ENCODE results near the gene CAPN15. TPM values are rescaled to one million over a fixed set of nuclear protein-coding genes. Genes with fewer than 3 reads are reported as not detected.
A peak's percentile ranks its signal among the peaks of the same experiment; 100 is the strongest.

The CAPN15 gene
- total and polyA plus RNA-seq, 9 of the 15 experiments (the other 6 are each of a cell fraction or from before 2014, with no cell fraction given): 0.62 to 111 (median 14.2) TPM

DNA sequence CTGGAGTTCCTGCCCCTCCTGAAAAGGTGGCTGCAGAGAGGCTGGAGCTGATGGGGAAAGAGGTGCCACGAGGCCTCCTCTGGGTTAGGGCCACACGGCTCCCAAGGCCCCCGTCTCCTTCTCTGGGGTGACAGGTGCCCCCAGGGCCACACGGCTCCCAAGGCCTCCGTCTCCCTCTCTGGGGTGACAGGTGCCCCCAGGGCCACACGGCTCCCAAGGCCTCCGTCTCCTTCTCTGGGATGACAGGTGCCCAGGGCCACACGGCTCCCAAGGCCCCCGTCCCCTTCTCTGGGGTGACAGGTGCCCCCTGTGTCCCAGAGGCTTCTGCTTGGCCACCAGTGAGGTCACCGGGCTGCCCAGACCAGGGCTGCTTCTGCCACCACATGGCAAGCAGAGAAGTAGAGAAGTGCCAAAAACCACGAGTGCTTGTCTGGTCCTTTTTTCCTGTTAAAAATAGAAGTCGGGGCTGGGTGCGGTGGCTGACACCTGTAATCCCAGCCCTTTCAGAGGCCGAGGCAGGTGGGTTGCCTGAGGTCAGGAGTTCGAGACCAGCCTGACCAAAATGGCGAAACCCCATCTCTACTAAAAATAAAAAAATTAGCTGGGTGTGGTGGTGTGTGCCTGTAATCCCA is 4.1 kb downstream of the CAPN15 start:
- intact Hi-C loops (cut with micrococcal nuclease) (no loop called here), in situ Hi-C loops (cut with MboI) (no loop called here)
- H3K79me2 ChIP-seq (ENCODE audit: control insufficient read depth, insufficient read depth, low read length): peaks cover 95% of the 10 kb centered on the region
- no peak for ATAC-seq
- H3K27me3 ChIP-seq (ENCODE audit: control insufficient read depth in 2 of 2, insufficient read depth in 2 of 2, low read length in 2 of 2): no peaks in the 10 kb centered on the region
- WGBS (ENCODE audit: insufficient coverage, low coverage, missing lambda C conversion rate): 87% methylated on average over 8 of the region's 16 CpGs
- no peak overlapping the region for H3K4me3 ChIP-seq
- H3K9me3 ChIP-seq (replicated peaks; ENCODE audit: control insufficient read depth, insufficient read depth, low read depth, low read length): no peaks in the 10 kb centered on the region
- FAIRE-seq: no peak
- H4K20me1 ChIP-seq (replicated peaks; ENCODE audit: control insufficient read depth, insufficient read depth, low read length): peaks cover 16% of the 10 kb centered on the region
- CTCF ChIA-PET (ENCODE audit: low intra/inter-chr PET ratio): no interaction called here
- peaks cover 14 to 77% of the 10 kb centered on the region in 2 experiments for H3K4me1 ChIP-seq (replicated peaks in 1 of 2; ENCODE audit: control insufficient read depth in 2 of 2, insufficient read depth in 2 of 2, low read length in 2 of 2)
- POLR2A ChIA-PET: interaction anchor here (0.8 to 1.0 kb wide), 2 partner anchors 91 to 132 kb away, joined by 3 read pairs; no protein-coding TSS in a partner anchor
- no peak overlapping the region for H3K27ac ChIP-seq (ENCODE audit: extremely low read depth, low read depth, low read length)
- peaks cover 47% of the 10 kb centered on the region; the same call in 1 of the 3 replicates for H3K36me3 ChIP-seq (ENCODE audit: control insufficient read depth, insufficient read depth, low read length)
- H2AFZ ChIP-seq (ENCODE audit: low read depth, low read length): no peak overlapping the region
- no peak for DNase-seq (ENCODE audit: extremely low read depth in 1 of 4, low spot score in 3 of 4)
- H3K9me1 ChIP-seq (ENCODE audit: control insufficient read depth, insufficient read depth, low read length): peaks cover 15% of the 10 kb centered on the region
- BruUV-seq (replicated peaks): no TSS peak
- H3K4me2 ChIP-seq (ENCODE audit: insufficient read depth, low read length): no peak overlapping the region
- peak overlapping the region in 1 of 2 experiments; percentile 57; a peak in 2 of 4 replicates for H3K9ac ChIP-seq (ENCODE audit: insufficient read depth in 1 of 2, low read depth in 2 of 2, low read length in 2 of 2)
- TF ChIP-seq POLR2B (IDR thresholded peaks at IDR 0.05; ENCODE audit: low read depth, partially characterized antibody) (no peak), POLR2G (IDR thresholded peaks at IDR 0.05; ENCODE audit: low read depth, low read length) (0 out of 2 replicates have a peak, but pooled peaks have one; percentile 29)

DNA sequence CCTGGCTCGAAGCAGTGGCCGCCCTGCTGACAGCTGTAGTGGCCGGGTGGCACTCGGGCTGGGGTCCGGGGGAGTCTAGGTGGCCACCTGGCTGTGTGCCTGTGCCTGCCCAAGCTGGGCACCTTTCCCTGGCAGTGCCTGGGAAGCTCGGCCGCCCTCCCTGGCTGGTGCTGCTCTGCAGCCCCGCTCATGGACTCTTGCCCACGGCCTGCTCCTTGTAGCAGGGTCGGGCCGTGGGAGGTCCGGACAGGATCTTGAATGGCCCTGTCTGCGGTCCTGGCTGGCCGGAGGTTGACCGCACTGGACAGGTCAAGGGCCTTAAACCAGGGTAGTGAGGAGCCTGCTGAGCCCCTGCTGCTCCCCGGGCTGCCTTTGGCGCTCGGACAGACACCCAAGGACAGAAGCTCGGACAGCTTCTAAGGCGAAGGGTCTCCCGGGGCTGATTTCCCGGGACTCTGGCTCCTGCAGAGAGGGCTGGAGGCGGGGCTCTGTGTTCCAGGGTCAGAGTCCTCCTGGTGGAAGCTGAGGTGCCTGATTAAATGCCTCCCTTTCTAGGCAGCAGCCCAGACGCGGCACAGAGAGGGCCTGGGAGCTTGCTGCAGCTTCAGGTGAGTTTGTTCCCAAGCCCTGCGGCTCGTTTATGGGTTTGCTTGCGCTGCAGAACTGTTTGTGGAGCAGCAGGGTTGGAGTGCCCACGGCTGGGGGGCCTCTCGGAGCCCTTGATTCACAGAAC is 6.0 kb downstream of the CAPN15 start:
- BruUV-seq (replicated peaks): no TSS peak
- Histone ChIP-seq H3K9me3 (replicated peaks; ENCODE audit: control insufficient read depth, insufficient read depth, low read depth, low read length) (no peaks in the 10 kb centered on the region), H3K36me3 (ENCODE audit: control insufficient read depth, insufficient read depth, low read length) (peaks cover 67% of the 10 kb centered on the region; the same call in 1 of the 3 replicates), H4K20me1 (replicated peaks; ENCODE audit: control insufficient read depth, insufficient read depth, low read length) (peaks cover 16% of the 10 kb centered on the region), H3K9ac (ENCODE audit: insufficient read depth in 1 of 2, low read depth in 2 of 2, low read length in 2 of 2) (peak overlapping the region in 1 of 2 experiments; percentile 55; a peak in 1 of 4 replicates), H2AFZ (ENCODE audit: low read depth, low read length) (no peak overlapping the region), H3K27me3 (ENCODE audit: control insufficient read depth in 2 of 2, insufficient read depth in 2 of 2, low read length in 2 of 2) (no peaks in the 10 kb centered on the region), H3K4me2 (ENCODE audit: insufficient read depth, low read length) (no peak overlapping the region), H3K4me1 (replicated peaks in 1 of 2; ENCODE audit: control insufficient read depth in 2 of 2, insufficient read depth in 2 of 2, low read length in 2 of 2) (peaks cover 12 to 82% of the 10 kb centered on the region in 2 experiments), H3K27ac (ENCODE audit: extremely low read depth, low read depth, low read length) (no peak overlapping the region), H3K9me1 (ENCODE audit: control insufficient read depth, insufficient read depth, low read length) (peaks cover 15% of the 10 kb centered on the region), H3K79me2 (ENCODE audit: control insufficient read depth, insufficient read depth, low read length) (peaks cover 96% of the 10 kb centered on the region), H3K4me3 (no peak overlapping the region)
- intact Hi-C loops (cut with micrococcal nuclease): no loop called here
- POLR2A ChIA-PET: interaction anchor here (0.5 to 1.0 kb wide), 2 partner anchors 9 to 142 kb away, joined by 3 to 4 read pairs; partner anchors contain the start of gene RHBDL1
- WGBS (ENCODE audit: insufficient coverage, low coverage, missing lambda C conversion rate): 81% methylated on average over 27 of the region's 30 CpGs
- ATAC-seq (no peak), FAIRE-seq (no peak), DNase-seq (ENCODE audit: extremely low read depth in 1 of 4, low spot score in 3 of 4) (no peak)
- in situ Hi-C loops (cut with MboI): no loop called here
- TF ChIP-seq RBFOX2 (IDR thresholded peaks at IDR 0.05; ENCODE audit: low read depth, low read length): peak; percentile 42; the same call in 1 of the 2 replicates
- TF ChIP-seq ZNF41 (CRISPR knock-in tag; conservative IDR thresholded peaks at IDR 0.05): no peak
- TF ChIP-seq ZNF655 (CRISPR knock-in tag; IDR thresholded peaks at IDR 0.05): no peak
- TF ChIP-seq HNRNPL (IDR thresholded peaks at IDR 0.05; ENCODE audit: low read depth, low read length): peak; percentile 39; the same call in 1 of the 2 replicates
- TF ChIP-seq POLR2G (IDR thresholded peaks at IDR 0.05; ENCODE audit: low read depth, low read length): peak; percentile 39
- CTCF ChIA-PET (ENCODE audit: low intra/inter-chr PET ratio): no interaction called here

All from K562 (cell line).